Posterior vena cava (tissue), 2 donors: ENCODE measurements around the gene MRPS15. TPM values are rescaled to one million over a fixed set of nuclear protein-coding genes. Genes with fewer than 3 reads are reported as not detected.

Experiments used
- DNase-seq: peaks from one replicate; pipeline ENCODE4 v3.0.0-alpha.2; 2020; ENCODE audit warnings: low spot score
- intact Hi-C, 2 donors: fragments of 100-400 bp; cut with DNase I; formaldehyde crosslinking; loops; one replicate each; pipeline versions ENCODE4 v1.14.1 to v1.14.2; 2022 to 2023
- total RNA-seq, 2 donors: library from RNA; stranded (reverse); fragmentation: NEBNext Ultra II Directional; extraction: Animal tissue kit (Norgen Biotek cat#: 25700); gene quantifications; one replicate each; pipeline ENCODE4 v1.2.1, GENCODE V29; 2021
- donor health status: DM: yes; HTN: yes; CAD: no.
- donor health status: DM: yes; HTN: yes; CAD: no.

MRPS15 gene
- total RNA-seq, 2 donors from 2014 or later: 46.4 to 48.3 TPM

DNA sequence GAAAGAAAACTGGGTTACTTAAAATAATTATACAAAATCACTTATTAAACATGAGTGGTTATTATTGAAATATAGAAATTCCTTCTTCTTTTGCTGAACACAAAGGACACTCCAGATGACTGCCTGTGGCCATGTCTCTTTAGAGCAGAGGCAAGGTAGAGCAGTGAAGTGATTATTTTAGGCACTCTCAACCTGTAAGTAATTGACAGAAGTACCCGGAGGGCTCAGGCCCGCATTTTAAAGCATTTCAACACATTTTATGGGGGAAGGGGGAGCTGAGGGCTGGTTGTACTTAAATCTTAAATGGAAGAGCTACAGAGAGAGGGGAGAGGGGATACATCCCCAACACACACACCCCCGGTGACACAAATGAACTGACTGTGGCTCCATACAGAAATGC is 24.1 kb downstream of the MRPS15 start:
- DNase-seq: no peak
- intact Hi-C loops: no loop called here

- DNase-seq: no peak
- intact Hi-C loops: no loop called here
Observed at GRCh38 chr1:36438715-36439114, 25.5 kb downstream of the MRPS15 start.

DNA sequence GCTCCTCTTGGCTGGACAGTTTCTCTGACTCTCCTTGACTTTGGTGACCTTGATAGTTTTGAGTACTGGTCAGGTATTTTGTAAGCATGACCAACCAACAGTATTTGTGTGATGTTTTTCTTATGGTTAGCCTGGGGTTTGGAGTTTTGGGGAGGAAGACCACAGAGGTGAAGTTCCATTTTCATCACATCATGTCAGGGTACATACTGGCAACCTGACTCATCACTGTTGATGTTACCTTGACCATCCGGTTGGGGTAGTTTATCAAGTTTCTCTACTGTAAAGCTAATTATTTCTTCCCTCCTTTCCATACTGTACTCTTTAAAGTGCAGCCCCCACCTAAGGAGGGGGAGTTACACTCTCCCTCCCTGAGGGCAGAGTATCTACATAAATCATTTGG is 27.4 kb downstream of the MRPS15 start:
- no peak for DNase-seq
- intact Hi-C loops: no loop called here

- DNase-seq: no peak
- intact Hi-C loops: no loop called here
Observed at GRCh38 chr1:36433102-36433501, 31.1 kb downstream of the MRPS15 start.

- DNase-seq: no peak
- intact Hi-C loops: no loop called here
Observed at GRCh38 chr1:36432616-36433015, 31.6 kb downstream of the MRPS15 start.

GRCh38 chr1:36425791-36426190 is 38.4 kb downstream of the MRPS15 start:
- intact Hi-C loops: loop anchor here in 1 of 2 donors (10.0 kb wide), 1 partner anchor 331 kb away; no protein-coding TSS in a partner anchor

GRCh38 chr1:36421649-36422048 is 42.5 kb downstream of the MRPS15 start:
- intact Hi-C loops: loop anchor here (2.0 to 10.0 kb wide), 2 partner anchors 79 to 327 kb away; no protein-coding TSS in a partner anchor

More at GRCh38 chr1:36425791-36426190, 38.4 kb downstream of the MRPS15 start:
- DNase-seq: no peak

DNA sequence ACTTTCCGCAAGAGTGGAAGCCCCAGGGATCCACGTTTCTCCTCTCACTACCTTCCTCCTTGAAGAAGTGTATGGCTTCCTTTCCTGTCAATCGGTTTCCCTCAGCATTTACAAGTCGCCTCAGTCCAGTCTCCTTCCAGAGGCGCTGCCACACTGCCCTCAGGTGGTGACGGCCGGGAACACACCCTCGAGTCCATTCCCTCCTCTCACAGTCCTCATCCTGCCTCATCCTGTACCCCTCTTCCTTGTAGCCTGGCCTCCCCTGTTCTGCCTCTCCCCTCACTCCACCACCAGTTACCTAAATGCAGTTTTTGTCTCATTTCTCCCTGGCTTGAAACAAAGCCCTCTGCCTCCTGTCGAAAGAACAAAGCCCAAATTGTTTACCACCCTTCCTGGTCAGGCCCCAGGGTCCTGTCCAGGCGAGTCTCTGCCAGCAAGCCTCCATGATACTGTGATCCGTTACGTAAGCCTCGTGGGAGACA is 43.3 kb downstream of the MRPS15 start:
- intact Hi-C loops: loop anchor here (2.0 to 10.0 kb wide), 2 partner anchors 78 to 326 kb away; no protein-coding TSS in a partner anchor
- peak; percentile 96 for DNase-seq

More at GRCh38 chr1:36421649-36422048, 42.5 kb downstream of the MRPS15 start:
- no peak for DNase-seq

GRCh38 chr1:36420409-36420808 is 43.8 kb downstream of the MRPS15 start:
- intact Hi-C loops: loop anchor here (2.0 to 10.0 kb wide), 2 partner anchors 78 to 326 kb away; no protein-coding TSS in a partner anchor
- DNase-seq: no peak

GRCh38 chr1:36419569-36419968 is 44.6 kb downstream of the MRPS15 start:
- no peak for DNase-seq
- intact Hi-C loops: loop anchor here in 1 of 2 donors (10.0 kb wide), 1 partner anchor 325 kb away; no protein-coding TSS in a partner anchor

DNA sequence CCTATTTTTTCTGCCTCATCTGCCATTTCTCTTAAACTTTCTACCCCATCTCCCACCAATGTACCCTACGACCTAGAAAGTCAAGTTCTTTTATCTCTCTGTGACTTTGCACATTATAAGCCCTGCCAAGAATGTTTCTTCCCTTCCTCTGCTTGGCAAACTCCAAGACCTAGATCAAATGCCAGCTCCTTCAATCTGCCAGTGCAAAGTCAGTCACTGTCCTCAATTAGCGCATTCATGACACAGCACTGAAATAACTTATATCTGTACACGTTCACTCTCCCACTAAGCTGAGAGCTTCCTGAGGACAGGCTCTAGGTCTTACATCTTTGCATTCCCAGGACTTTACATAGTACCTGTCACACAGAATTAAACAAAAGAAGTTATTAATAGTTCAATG is 45.0 kb downstream of the MRPS15 start:
- no peak for DNase-seq
- intact Hi-C loops: loop anchor here in 1 of 2 donors (10.0 kb wide), 1 partner anchor 324 kb away; no protein-coding TSS in a partner anchor

DNA sequence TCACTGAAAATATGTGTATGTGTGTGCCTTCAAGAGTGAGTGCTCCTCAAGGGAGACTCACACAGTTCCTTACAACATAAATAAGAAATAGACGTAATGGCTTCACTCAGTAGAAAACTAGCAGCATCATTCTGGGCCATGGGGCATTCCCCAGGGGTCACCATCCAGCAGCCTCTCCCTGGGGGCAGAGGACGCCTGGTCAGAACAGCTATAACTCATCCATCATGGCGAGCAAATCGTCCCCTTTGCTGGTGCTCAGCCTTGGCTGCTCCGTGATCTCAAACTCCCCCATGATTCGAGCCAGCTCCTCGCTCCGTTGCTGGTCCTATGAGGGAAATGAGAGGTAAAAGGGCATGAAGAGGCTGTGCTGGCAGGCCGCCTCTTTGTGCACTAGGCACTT is 46.3 kb downstream of the MRPS15 start:
- DNase-seq: no peak

GRCh38 chr1:36415661-36416326 is 48.4 kb downstream of the MRPS15 start:
- intact Hi-C loops: loop anchor here in 1 of 2 donors (10.0 kb wide), 1 partner anchor 321 kb away; no protein-coding TSS in a partner anchor
- DNase-seq: no peak

More for the DNA sequence above, 46.3 kb downstream of the MRPS15 start:
- intact Hi-C loops: loop anchor here in 1 of 2 donors (10.0 kb wide), 1 partner anchor 323 kb away; no protein-coding TSS in a partner anchor

DNA sequence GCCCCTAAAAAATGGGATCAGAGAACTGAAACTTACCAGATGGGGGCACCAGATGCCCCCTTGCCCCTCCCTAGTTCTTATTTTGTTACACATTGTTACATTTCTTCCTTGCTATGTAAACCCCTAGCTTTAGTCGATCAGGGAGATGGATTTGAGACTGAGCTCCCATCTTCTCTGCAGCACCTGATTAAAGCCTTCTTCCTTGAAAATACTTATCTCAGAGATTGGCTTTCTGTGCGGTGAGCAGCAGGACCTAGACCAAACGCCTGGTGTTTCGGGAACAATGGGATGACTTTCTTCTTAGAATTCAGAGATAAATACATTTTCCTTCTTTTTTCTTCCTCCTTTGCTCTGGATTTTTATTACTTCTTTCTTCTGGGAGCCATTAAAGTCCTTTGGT is 49.8 kb downstream of the MRPS15 start:
- intact Hi-C loops: loop anchor here (5.0 to 10.0 kb wide), 2 partner anchors 72 to 320 kb away; no protein-coding TSS in a partner anchor
- DNase-seq: no peak

- DNase-seq: no peak
- intact Hi-C loops: loop anchor here (5.0 to 10.0 kb wide), 2 partner anchors 70 to 317 kb away; no protein-coding TSS in a partner anchor
Observed at GRCh38 chr1:36411674-36412648, 52.2 kb downstream of the MRPS15 start.

DNA sequence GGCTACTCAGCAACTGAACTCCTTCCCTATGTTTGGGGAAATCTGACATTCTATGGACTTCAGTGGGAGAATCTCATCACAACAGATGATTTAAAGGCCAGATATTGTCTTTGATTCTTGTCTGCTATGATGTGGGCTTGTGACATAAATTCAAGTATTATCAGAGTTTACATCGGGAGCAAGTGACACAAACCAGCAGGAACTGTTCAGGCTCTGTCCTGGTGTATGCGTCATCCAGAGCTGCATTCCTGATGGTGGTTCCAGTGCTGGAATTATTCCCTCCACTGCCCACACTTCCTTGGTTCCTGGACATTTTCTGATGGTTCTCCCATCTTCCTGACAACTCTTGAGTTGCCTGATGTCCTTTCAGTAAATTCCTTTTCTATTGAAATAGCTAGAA is 55.7 kb downstream of the MRPS15 start:
- no peak for DNase-seq
- intact Hi-C loops: no loop called here

DNA sequence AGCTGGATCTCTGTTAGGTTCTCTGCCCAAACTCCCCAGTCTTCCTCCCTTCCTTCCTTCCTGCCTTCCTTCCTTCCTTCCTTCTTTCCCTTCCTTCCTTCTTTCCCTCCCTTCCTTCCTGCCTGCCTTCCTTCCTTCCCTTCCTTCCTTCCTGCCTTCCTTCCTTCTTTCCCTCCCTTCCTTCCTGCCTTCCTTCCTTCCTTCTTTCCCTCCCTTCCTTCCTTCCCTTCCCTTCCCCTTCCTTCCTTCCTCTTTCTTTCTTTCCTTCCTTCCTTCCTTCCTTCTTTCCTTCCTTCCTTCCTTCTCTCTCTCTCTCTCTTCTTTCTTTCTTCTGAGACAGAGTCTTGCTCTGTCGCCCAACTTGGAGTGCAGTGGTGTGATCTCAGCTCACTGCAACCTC is 57.7 kb downstream of the MRPS15 start:
- no peak for DNase-seq

More for the DNA sequence above, 57.7 kb downstream of the MRPS15 start:
- intact Hi-C loops: no loop called here
